ENCODE measurements around the gene FRMPD1.

- TF ChIP-seq POLR2A (IDR thresholded peaks at IDR 0.05): no peak
- TF ChIP-seq, protein P1, sequence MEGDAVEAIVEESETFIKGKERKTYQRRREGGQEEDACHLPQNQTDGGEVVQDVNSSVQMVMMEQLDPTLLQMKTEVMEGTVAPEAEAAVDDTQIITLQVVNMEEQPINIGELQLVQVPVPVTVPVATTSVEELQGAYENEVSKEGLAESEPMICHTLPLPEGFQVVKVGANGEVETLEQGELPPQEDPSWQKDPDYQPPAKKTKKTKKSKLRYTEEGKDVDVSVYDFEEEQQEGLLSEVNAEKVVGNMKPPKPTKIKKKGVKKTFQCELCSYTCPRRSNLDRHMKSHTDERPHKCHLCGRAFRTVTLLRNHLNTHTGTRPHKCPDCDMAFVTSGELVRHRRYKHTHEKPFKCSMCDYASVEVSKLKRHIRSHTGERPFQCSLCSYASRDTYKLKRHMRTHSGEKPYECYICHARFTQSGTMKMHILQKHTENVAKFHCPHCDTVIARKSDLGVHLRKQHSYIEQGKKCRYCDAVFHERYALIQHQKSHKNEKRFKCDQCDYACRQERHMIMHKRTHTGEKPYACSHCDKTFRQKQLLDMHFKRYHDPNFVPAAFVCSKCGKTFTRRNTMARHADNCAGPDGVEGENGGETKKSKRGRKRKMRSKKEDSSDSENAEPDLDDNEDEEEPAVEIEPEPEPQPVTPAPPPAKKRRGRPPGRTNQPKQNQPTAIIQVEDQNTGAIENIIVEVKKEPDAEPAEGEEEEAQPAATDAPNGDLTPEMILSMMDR (IDR thresholded peaks at IDR 0.05): no peak
Measured at GRCh38 chr9:37676411-37676830, 25.7 kb downstream of the FRMPD1 start.
